Measurements from ENCODE around the gene TRAF3IP3.

Gene TRAF3IP3, protein sequence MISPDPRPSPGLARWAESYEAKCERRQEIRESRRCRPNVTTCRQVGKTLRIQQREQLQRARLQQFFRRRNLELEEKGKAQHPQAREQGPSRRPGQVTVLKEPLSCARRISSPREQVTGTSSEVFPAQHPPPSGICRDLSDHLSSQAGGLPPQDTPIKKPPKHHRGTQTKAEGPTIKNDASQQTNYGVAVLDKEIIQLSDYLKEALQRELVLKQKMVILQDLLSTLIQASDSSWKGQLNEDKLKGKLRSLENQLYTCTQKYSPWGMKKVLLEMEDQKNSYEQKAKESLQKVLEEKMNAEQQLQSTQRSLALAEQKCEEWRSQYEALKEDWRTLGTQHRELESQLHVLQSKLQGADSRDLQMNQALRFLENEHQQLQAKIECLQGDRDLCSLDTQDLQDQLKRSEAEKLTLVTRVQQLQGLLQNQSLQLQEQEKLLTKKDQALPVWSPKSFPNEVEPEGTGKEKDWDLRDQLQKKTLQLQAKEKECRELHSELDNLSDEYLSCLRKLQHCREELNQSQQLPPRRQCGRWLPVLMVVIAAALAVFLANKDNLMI

GRCh38 chr1:209755926-209756614, at the start of gene TRAF3IP3:
Gene TRAF3IP3, plus strand, starts transcription at chr1:209756053. Its CDS starts 3,987 bp downstream, at chr1:209760040.
- DNase-seq (ENCODE audit: low read depth, low spot score), result no peak
- Histone ChIP-seq H3K27me3 (ENCODE audit: insufficient read depth, insufficient read length) (peaks cover 5% of the 10 kb centered on the region), H3K9ac (ENCODE audit: insufficient read length, low read depth) (no peak within 1 kb of the TSS), H3K4me1 (ENCODE audit: insufficient read depth, insufficient read length) (no peaks in the 10 kb centered on the region), H3K9me3 (ENCODE audit: insufficient read depth, low read length) (no peaks in the 10 kb centered on the region), H3K36me3 (ENCODE audit: insufficient read depth, insufficient read length, low read length) (no peaks in the 10 kb centered on the region), H3K4me3 (ENCODE audit: insufficient read length, low read depth) (no peak within 1 kb of the TSS)
- TF ChIP-seq SUZ12 (IDR thresholded peaks at IDR 0.05; ENCODE audit: extremely low read depth, insufficient read depth, insufficient read length) (no peak), ZNF274 (IDR thresholded peaks at IDR 0.05; ENCODE audit: low read depth, low read length) (no peak), YY1 (IDR thresholded peaks at IDR 0.05; ENCODE audit: insufficient read depth, insufficient read length) (no peak)

- no peak overlapping the region for H3K4me3 ChIP-seq (ENCODE audit: insufficient read length, low read depth)
- H3K9me3 ChIP-seq (ENCODE audit: insufficient read depth, low read length), result no peaks in the 10 kb centered on the region
- TF ChIP-seq ZNF274 (IDR thresholded peaks at IDR 0.05; ENCODE audit: low read depth, low read length) (no peak), SUZ12 (IDR thresholded peaks at IDR 0.05; ENCODE audit: extremely low read depth, insufficient read depth, insufficient read length) (no peak), YY1 (IDR thresholded peaks at IDR 0.05; ENCODE audit: insufficient read depth, insufficient read length) (no peak)
- DNase-seq (ENCODE audit: low read depth, low spot score), result no peak
- no peaks in the 10 kb centered on the region for H3K27me3 ChIP-seq (ENCODE audit: insufficient read depth, insufficient read length)
- no peaks in the 10 kb centered on the region for H3K4me1 ChIP-seq (ENCODE audit: insufficient read depth, insufficient read length)
- H3K36me3 ChIP-seq (ENCODE audit: insufficient read depth, insufficient read length, low read length), result no peaks in the 10 kb centered on the region
- no peak overlapping the region for H3K9ac ChIP-seq (ENCODE audit: insufficient read length, low read depth)
Observed at GRCh38 chr1:209706622-209707021, 49.2 kb upstream of the TRAF3IP3 start.

DNA sequence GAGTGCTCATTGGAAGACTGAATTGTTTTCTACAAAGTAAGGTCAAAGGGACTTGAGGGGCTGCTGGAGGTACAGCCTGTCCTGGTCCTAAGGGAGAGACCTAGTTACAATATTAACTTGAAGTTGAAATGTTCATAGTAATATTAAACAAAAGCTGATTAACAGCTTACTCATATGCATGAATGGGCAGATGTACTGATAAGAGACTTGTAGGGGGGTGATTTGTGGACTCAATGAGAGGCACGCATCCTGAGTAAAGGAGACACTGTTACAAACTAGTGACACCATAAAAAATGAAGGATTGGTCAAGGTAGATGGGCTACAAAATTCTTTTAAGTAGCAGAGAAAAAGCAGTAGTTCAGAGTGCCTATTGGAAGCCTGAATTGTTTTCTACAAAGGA, 48.5 kb upstream of the TRAF3IP3 start:
- H3K9ac ChIP-seq (ENCODE audit: insufficient read length, low read depth), result no peak overlapping the region

GRCh38 chr1:209708297-209708696, 47.6 kb upstream of the TRAF3IP3 start:
- Histone ChIP-seq H3K4me1 (ENCODE audit: insufficient read depth, insufficient read length) (no peaks in the 10 kb centered on the region), H3K36me3 (ENCODE audit: insufficient read depth, insufficient read length, low read length) (no peaks in the 10 kb centered on the region), H3K9ac (ENCODE audit: insufficient read length, low read depth) (no peak overlapping the region), H3K9me3 (ENCODE audit: insufficient read depth, low read length) (no peaks in the 10 kb centered on the region), H3K4me3 (ENCODE audit: insufficient read length, low read depth) (no peak overlapping the region), H3K27me3 (ENCODE audit: insufficient read depth, insufficient read length) (no peaks in the 10 kb centered on the region)
- TF ChIP-seq SUZ12 (IDR thresholded peaks at IDR 0.05; ENCODE audit: extremely low read depth, insufficient read depth, insufficient read length) (no peak), YY1 (IDR thresholded peaks at IDR 0.05; ENCODE audit: insufficient read depth, insufficient read length) (no peak), ZNF274 (IDR thresholded peaks at IDR 0.05; ENCODE audit: low read depth, low read length) (no peak)
- DNase-seq (ENCODE audit: low read depth, low spot score), result no peak

More for the DNA sequence above, 48.5 kb upstream of the TRAF3IP3 start:
- Histone ChIP-seq H3K9me3 (ENCODE audit: insufficient read depth, low read length) (no peaks in the 10 kb centered on the region), H3K4me1 (ENCODE audit: insufficient read depth, insufficient read length) (no peaks in the 10 kb centered on the region), H3K27me3 (ENCODE audit: insufficient read depth, insufficient read length) (no peaks in the 10 kb centered on the region), H3K4me3 (ENCODE audit: insufficient read length, low read depth) (no peak overlapping the region), H3K36me3 (ENCODE audit: insufficient read depth, insufficient read length, low read length) (no peaks in the 10 kb centered on the region)
- TF ChIP-seq SUZ12 (IDR thresholded peaks at IDR 0.05; ENCODE audit: extremely low read depth, insufficient read depth, insufficient read length) (no peak), YY1 (IDR thresholded peaks at IDR 0.05; ENCODE audit: insufficient read depth, insufficient read length) (no peak), ZNF274 (IDR thresholded peaks at IDR 0.05; ENCODE audit: low read depth, low read length) (no peak)
- no peak for DNase-seq (ENCODE audit: low read depth, low spot score)

DNA sequence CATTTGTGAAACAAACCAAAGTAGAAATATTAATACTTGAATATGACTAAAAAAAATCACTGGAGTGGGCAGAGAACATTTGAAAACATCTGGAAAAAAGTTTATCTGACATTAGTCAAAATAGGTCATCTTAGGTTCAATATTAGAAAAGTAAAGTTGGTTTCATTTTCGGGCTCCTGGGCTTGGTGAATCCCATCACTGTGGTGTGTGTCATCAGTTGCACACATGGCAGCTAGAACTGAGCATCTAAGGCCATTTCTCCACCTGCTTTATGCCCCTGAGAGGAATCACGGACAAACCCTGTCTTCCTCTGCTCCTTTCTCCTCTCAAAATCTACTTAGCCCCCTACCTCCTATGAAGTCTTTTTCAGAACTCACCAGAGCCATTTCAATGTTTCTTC, 45.8 kb upstream of the TRAF3IP3 start:
- no peak for DNase-seq (ENCODE audit: low read depth, low spot score)
- H3K4me1 ChIP-seq (ENCODE audit: insufficient read depth, insufficient read length), result no peaks in the 10 kb centered on the region
- no peaks in the 10 kb centered on the region for H3K36me3 ChIP-seq (ENCODE audit: insufficient read depth, insufficient read length, low read length)
- H3K9me3 ChIP-seq (ENCODE audit: insufficient read depth, low read length), result no peaks in the 10 kb centered on the region
- no peaks in the 10 kb centered on the region for H3K27me3 ChIP-seq (ENCODE audit: insufficient read depth, insufficient read length)
- TF ChIP-seq YY1 (IDR thresholded peaks at IDR 0.05; ENCODE audit: insufficient read depth, insufficient read length), result no peak
- no peak for TF ChIP-seq ZNF274 (IDR thresholded peaks at IDR 0.05; ENCODE audit: low read depth, low read length)
- TF ChIP-seq SUZ12 (IDR thresholded peaks at IDR 0.05; ENCODE audit: extremely low read depth, insufficient read depth, insufficient read length), result no peak
- no peak overlapping the region for H3K9ac ChIP-seq (ENCODE audit: insufficient read length, low read depth)
- H3K4me3 ChIP-seq (ENCODE audit: insufficient read length, low read depth), result no peak overlapping the region

DNA sequence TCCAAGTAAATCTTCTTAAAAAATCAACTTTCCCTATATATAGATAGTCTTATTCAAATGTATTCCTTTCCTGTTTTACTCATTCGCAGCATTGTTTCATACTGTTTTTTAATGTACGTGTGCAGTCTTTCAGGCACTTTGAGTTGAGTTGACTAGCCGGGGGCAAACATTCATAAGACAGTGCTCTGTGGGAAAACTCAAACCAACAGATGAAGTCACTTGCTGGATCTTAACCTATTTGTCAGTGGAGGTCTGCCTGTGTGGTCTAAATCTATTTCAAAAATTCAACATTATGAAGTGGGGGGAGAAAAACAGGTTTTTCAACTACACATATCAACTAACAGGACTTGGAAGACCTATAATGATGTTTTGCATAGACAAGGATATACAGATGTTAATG, 45.0 kb upstream of the TRAF3IP3 start:
- Histone ChIP-seq H3K9me3 (ENCODE audit: insufficient read depth, low read length) (no peaks in the 10 kb centered on the region), H3K36me3 (ENCODE audit: insufficient read depth, insufficient read length, low read length) (no peaks in the 10 kb centered on the region), H3K4me1 (ENCODE audit: insufficient read depth, insufficient read length) (no peaks in the 10 kb centered on the region), H3K9ac (ENCODE audit: insufficient read length, low read depth) (no peak overlapping the region), H3K4me3 (ENCODE audit: insufficient read length, low read depth) (no peak overlapping the region), H3K27me3 (ENCODE audit: insufficient read depth, insufficient read length) (no peaks in the 10 kb centered on the region)
- TF ChIP-seq YY1 (IDR thresholded peaks at IDR 0.05; ENCODE audit: insufficient read depth, insufficient read length) (no peak), SUZ12 (IDR thresholded peaks at IDR 0.05; ENCODE audit: extremely low read depth, insufficient read depth, insufficient read length) (no peak)
- DNase-seq (ENCODE audit: low read depth, low spot score), result no peak

DNA sequence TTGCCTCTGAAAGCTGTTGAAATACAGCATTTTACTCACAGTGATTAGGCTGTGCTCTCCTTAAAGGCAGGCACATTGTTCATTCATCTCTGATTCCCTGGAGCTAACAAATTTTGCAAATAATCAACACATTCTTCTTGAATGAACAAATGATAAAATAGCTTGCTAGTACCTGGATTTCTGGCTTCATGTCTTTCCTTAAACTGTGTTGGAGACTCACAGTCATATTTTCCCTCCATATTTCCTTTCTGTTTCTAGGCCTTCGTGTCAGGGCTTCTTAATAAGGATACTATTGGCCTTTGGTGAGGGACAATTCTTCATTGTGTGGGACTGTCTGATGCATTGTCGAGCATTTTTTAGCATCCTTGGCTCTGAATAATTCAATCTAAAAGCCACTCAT, 41.5 kb upstream of the TRAF3IP3 start:
- Histone ChIP-seq H3K36me3 (ENCODE audit: insufficient read depth, insufficient read length, low read length) (no peaks in the 10 kb centered on the region), H3K4me3 (ENCODE audit: insufficient read length, low read depth) (no peak overlapping the region), H3K9me3 (ENCODE audit: insufficient read depth, low read length) (no peaks in the 10 kb centered on the region), H3K9ac (ENCODE audit: insufficient read length, low read depth) (no peak overlapping the region), H3K4me1 (ENCODE audit: insufficient read depth, insufficient read length) (no peaks in the 10 kb centered on the region), H3K27me3 (ENCODE audit: insufficient read depth, insufficient read length) (no peaks in the 10 kb centered on the region)
- TF ChIP-seq SUZ12 (IDR thresholded peaks at IDR 0.05; ENCODE audit: extremely low read depth, insufficient read depth, insufficient read length), result no peak
- no peak for TF ChIP-seq YY1 (IDR thresholded peaks at IDR 0.05; ENCODE audit: insufficient read depth, insufficient read length)
- no peak for TF ChIP-seq ZNF274 (IDR thresholded peaks at IDR 0.05; ENCODE audit: low read depth, low read length)
- no peak for DNase-seq (ENCODE audit: low read depth, low spot score)
